GM15510 (cell line): Measurements from ENCODE around the gene TRIM74.
"Not testable (repeated sequence)": the region's sequence is repeated elsewhere in the genome, so short reads cannot be mapped to it uniquely, and the experiment has no call there.

Experiments
- POLR2A ChIP-seq: IDR thresholded peaks from 3 replicates; pipeline ENCODE4 v1.6.1; 2011; ENCODE audit warnings: borderline replicate concordance; ENCODE audit not compliant: insufficient read length; ENCODE audit errors: extremely low read depth

TRIM74 gene

DNA sequence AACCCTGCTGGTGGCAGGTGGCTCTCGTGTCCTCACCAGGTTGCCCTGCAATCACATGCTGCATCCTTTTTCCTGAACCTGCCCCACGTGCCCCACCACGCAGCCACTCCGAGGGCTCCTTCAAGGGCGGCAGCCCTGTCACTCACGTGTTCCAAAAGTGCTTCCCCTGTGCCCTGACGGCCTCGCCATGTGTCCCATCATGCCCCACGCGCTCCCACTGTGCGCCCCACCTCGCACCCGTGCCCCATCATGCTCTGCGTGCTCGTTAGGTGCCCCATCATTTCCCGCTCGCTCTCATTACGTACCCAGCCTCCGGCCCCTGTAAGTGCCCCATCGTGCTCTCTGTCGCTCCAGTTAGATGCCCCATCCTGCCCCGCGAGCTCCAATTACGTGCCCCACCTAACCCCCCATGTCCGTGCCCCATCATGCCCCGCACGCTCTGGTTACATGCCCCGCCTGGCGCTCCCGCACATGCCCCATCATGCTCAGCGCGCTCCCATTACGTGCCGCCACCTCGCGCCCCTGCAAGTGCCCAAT, at the start of gene TRIM74:
Gene TRIM74, minus strand, starts transcription at position 487 of the 537 bp plus-strand sequence. CDS start 3,309 bp downstream, outside the sequence.
- not testable (repeated sequence) for TF ChIP-seq POLR2A

DNA sequence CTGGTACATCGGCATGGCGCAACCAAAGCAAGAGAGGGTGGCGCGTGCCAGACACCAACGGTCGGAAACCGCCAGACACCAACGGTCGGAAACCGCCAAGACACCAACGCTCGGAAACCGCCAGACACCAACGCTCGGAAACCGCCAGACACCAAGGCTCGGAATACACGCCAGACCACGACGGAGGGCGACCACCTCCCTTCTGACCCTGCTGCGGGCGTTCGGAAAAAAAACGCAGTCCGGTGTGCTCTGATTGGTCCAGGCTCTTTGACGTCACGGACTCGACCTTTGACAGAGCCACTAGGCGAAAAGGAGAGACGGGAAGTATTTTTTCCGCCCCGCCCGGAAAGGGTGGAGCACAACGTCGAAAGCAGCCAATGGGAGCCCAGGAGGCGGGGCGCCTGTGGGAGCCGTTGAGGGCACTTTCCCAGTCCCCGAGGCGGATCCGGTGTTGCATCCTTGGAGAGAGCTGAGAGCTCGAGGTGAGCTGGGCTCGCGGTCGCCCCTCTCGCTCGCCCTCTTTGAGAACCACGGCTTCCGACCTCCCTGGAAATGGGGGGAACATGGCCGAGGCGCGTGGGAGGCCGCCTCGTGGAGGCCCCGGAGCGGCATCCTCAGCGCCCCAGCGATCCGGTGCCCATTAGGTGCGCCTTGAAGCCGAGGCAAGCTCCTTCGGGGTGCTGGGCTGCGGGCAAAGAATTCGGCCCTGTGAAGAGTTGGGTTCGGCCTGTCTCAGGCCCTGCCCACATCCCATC, 36.6 kb upstream of the TRIM74 start:
- peak; percentile 83 for TF ChIP-seq POLR2A

DNA sequence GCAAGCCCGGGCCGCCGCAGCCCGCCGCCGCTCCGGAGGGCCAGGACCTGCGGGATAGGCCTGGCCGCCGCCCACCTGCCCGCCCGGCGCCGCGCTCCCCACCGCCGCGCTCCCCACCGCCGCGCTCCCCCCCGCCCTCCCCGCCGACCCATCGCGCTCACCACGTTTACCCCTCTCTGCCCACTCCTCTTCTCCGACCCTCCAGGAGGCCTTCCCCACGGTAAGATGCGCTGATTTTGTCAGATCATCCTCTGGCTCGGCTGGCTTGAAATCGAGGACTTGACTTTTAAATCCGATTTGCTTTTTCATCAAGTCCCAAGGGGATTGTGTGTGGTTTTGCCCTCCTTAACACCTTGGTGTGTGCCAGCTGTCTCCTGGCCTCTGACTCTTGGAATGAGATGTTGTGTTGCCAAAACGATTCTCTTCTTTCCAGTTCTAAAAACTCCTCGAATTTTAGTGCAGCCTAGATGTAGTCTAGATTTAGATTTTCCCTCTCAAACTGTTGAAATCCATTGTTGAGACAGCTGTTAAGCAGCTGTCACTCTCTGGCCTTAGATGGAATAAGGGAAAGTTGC, 43.6 kb downstream of the TRIM74 start:
- TF ChIP-seq POLR2A = no peak

DNA sequence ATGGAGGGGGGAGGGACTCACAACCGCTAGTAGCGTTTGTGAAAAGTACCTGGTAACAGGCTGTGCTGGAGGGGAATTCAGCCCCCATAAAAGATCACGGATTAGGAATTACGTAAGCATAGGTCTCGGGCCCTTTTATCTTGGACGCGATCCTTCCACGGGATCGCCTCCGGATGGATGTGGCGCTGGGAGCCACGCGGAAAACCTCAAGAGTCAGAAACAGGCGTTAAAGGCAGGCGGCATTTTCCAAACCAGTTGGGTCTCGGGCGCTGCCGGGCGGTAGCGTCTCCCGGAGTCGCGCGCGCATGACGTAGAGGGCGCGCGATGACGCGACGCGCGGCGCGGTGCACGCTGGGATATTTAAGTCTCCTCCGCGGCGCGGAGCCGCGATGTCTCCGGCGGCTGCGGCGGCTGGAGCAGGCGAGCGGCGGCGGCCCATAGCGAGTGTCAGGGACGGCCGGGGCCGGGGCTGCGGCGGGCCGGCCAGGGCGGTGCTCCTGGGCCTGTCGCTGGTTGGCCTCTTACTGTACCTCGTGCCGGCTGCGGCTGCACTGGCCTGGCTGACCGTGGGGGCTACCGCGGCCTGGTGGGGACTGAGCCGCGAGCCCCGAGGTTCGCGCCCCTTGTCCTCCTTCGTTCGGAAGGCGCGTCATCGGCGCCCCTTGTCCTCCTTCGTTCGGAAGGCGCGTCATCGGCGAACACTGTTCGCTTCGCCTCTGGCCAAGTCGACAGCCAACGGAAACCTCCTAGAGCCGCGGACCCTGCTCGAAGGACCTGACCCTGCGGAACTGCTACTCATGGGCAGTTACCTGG, 44.3 kb downstream of the TRIM74 start, which contains the start of gene POM121:
Gene POM121, plus strand, starts transcription at position 363 of the 813 bp plus-strand sequence. Its CDS starts 27 bp downstream, at position 390.
- peak; percentile 80 for TF ChIP-seq POLR2A

DNA sequence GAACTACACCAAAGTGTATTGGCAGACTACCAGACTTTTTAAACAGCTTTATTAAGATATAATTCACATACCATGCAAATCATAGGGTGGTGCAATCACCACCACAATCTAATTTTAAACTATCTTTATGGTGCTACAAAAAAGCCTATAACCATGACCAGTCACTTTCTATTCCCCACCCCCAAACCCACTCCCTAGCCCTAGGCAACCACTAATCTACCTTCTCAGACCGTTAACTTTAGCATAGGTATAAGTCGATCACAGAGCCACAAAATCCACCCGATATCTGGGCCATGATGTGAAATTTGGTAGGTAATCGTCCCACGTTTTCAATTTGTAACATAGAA, 44.9 kb downstream of the TRIM74 start:
- no peak for TF ChIP-seq POLR2A

DNA sequence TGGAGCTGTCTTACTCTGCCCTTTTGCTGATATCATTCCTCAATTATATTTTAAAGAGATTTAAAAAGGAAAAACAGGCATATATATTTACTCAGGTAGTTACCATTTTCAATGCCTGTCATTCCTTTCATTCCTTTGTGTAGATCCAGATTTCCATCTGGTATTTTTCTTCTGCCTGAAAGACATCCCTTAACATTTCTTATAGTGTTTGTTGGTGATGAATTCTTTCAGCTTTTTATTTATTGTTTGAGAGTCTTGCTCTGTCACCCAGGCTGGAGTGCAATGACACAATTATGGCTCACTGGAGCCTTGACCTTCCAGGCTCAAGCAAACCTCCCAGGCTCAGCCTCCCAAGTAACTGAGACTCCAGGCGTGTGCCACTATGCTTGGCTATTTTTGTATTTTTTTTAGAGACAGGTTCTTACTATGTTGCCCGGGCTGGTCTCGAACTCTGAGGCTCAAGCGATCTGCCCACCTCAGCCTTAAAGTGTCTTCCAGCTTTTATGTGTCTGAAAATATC, 50.0 kb downstream of the TRIM74 start:
- no peak for TF ChIP-seq POLR2A
